Caco-2 (cell line): ENCODE measurements around the gene PTMA. TPM values are rescaled to one million over a fixed set of nuclear protein-coding genes. Genes with fewer than 3 reads are reported as not detected.

ENCODE experiments used
- BruUV-seq: library from RNA; stranded (reverse); fragments of 400-500 nt; replicated peaks from 2 replicates; lab custom pipeline; 2021; lab: Mats Ljungman, UMichigan
- CTCF ChIA-PET: fragments of 300-600 bp; sonication (Branson Sonifier 250); formaldehyde crosslinking; loops from one replicate; lab custom pipeline; 2022; ENCODE audit warnings: antibody characterized with exemption; lab: Charles Lee
- POLR2A ChIA-PET: fragments of 300-600 bp; sonication (Branson Sonifier 250); formaldehyde crosslinking; loops from one replicate; lab custom pipeline; 2022; ENCODE audit warnings: antibody characterized with exemption; lab: Charles Lee
- DNase-seq, 2 experiments: peaks; one replicate each; pipeline versions ENCODE4 v3.0.0 to v3.0.0-alpha.2; 2020 to 2022
- H3K27me3 ChIP-seq: replicated peaks from 2 replicates; pipeline ENCODE4 v1.6.0; 2011; ENCODE audit warnings: low read length; ENCODE audit not compliant: control insufficient read depth, insufficient read depth
- H3K36me3 ChIP-seq: 2 replicates; pipeline ENCODE4 v1.5.1; 2011; ENCODE audit warnings: low read length; ENCODE audit not compliant: control insufficient read depth, insufficient read depth
- H3K4me1 ChIP-seq: fragments of 250-450 bp; sonication (Bioruptor Pico); 2 replicates; pipeline ENCODE4 v1.5.1; 2020; ENCODE audit warnings: mild to moderate bottlenecking
- H3K4me3 ChIP-seq: 2 replicates; pipeline ENCODE4 v1.5.1; 2011; ENCODE audit warnings: low read depth, mild to moderate bottlenecking, control low read depth, low read length
- H3K9me3 ChIP-seq: fragments of 250-450 bp; sonication (Bioruptor Pico); 2 replicates; pipeline ENCODE4 v1.5.1; 2020; ENCODE audit warnings: mild to moderate bottlenecking, moderate library complexity
- H3K27ac Mint-ChIP-seq: one replicate; pipeline ENCODE4 v1.8.0; 2022; ENCODE audit warnings: mixed read lengths; ENCODE audit not compliant: unreplicated experiment
- H3K27me3 Mint-ChIP-seq: one replicate; pipeline ENCODE4 v1.8.0; 2022; ENCODE audit warnings: mixed read lengths; ENCODE audit not compliant: insufficient read depth, unreplicated experiment
- H3K36me3 Mint-ChIP-seq: one replicate; pipeline ENCODE4 v1.8.0; 2022; ENCODE audit warnings: mild to moderate bottlenecking, mixed read lengths; ENCODE audit not compliant: insufficient read depth, unreplicated experiment
- H3K4me1 Mint-ChIP-seq: one replicate; pipeline ENCODE4 v1.8.0; 2022; ENCODE audit warnings: low read depth, mixed read lengths; ENCODE audit not compliant: unreplicated experiment
- H3K4me3 Mint-ChIP-seq: one replicate; pipeline ENCODE4 v1.8.0; 2022; ENCODE audit warnings: mild to moderate bottlenecking, moderate library complexity, mixed read lengths; ENCODE audit not compliant: unreplicated experiment
- H3K9me3 Mint-ChIP-seq: one replicate; pipeline ENCODE4 v1.8.0; 2022; ENCODE audit warnings: mixed read lengths; ENCODE audit not compliant: unreplicated experiment
- CTCF ChIP-seq, 2 experiments: fragments of 200-600 bp in 1 of 2; IDR thresholded peaks; 1 replicate in 1 of 2; 2 replicates in 1 of 2; pipeline versions ENCODE4 v1.5.1 to v1.8.0; 2011 to 2022; ENCODE audit warnings: antibody characterized with exemption in 1 of 2, control low read depth in 1 of 2, inconsistent platforms in 1 of 2, low read depth in 1 of 2, low read length in 1 of 2, mild to moderate bottlenecking in 1 of 2, moderate library complexity in 1 of 2; ENCODE audit not compliant: insufficient read depth in 1 of 2, severe bottlenecking in 1 of 2, unreplicated experiment in 1 of 2
- intact Hi-C: fragments of 100-400 bp; cut with micrococcal nuclease; formaldehyde crosslinking; loops from one replicate; pipeline ENCODE4 v1.10.0; 2022; ENCODE audit not compliant: unreplicated experiment
- total RNA-seq: library from RNA; stranded (reverse); gene quantifications from 2 replicates; pipeline ENCODE4 v1.2.3, GENCODE V29; 2022

Gene PTMA
- total RNA-seq, 1 experiment from 2014 or later: 669 TPM

- no peaks in the 10 kb centered on the region for H3K36me3 ChIP-seq
- peak overlapping the region; percentile 81 for H3K4me3 Mint-ChIP-seq
- peaks cover 16% of the 10 kb centered on the region for H3K4me1 Mint-ChIP-seq
- H3K27me3 ChIP-seq: no peaks in the 10 kb centered on the region
- DNase-seq: peak; percentile 91 to 94
- H3K27me3 Mint-ChIP-seq: no peaks in the 10 kb centered on the region
- ChIA-PET CTCF (interaction anchor here (1.2 to 2.9 kb wide), 3 partner anchors 26 to 68 kb away, joined by 5 to 25 read pairs (median 9); no protein-coding TSS in a partner anchor), POLR2A (interaction anchor here (0.6 to 1.6 kb wide), 6 partner anchors 14 to 217 kb away, joined by 3 to 20 read pairs (median 4); partner anchors contain the start of genes NCL and PTMA)
- no peaks in the 10 kb centered on the region for H3K9me3 ChIP-seq
- no peak for TF ChIP-seq CTCF (IDR thresholded peaks at IDR 0.05; ENCODE audit: insufficient read depth in 1 of 2, low read depth in 1 of 2, low read length in 1 of 2, severe bottlenecking in 1 of 2, unreplicated experiment in 1 of 2)
- intact Hi-C loops: loop anchor here (1.0 kb wide), 3 partner anchors 19 to 34 kb away; no protein-coding TSS in a partner anchor
- peaks cover 19% of the 10 kb centered on the region for H3K36me3 Mint-ChIP-seq
- peak overlapping the region; percentile 93 for H3K27ac Mint-ChIP-seq
- no peaks in the 10 kb centered on the region for H3K9me3 Mint-ChIP-seq
- peaks cover 25% of the 10 kb centered on the region for H3K4me1 ChIP-seq
- H3K4me3 ChIP-seq: peak overlapping the region; percentile 67
- BruUV-seq: TSS peak; percentile 77
Measured at GRCh38 chr2:231680992-231681852, 27.1 kb upstream of the PTMA start.

- Mint-ChIP-seq H3K9me3 (no peaks in the 10 kb centered on the region), H3K4me3 (peak overlapping the region; percentile 79), H3K27me3 (no peaks in the 10 kb centered on the region), H3K4me1 (peaks cover 13% of the 10 kb centered on the region), H3K36me3 (peaks cover 19% of the 10 kb centered on the region), H3K27ac (peak overlapping the region; percentile 93)
- Histone ChIP-seq H3K4me3 (no peak overlapping the region), H3K36me3 (no peaks in the 10 kb centered on the region), H3K9me3 (no peaks in the 10 kb centered on the region), H3K4me1 (peaks cover 31% of the 10 kb centered on the region), H3K27me3 (no peaks in the 10 kb centered on the region)
- intact Hi-C loops: no loop called here
- no TSS peak for BruUV-seq
- TF ChIP-seq CTCF (IDR thresholded peaks at IDR 0.05; ENCODE audit: insufficient read depth in 1 of 2, low read depth in 1 of 2, low read length in 1 of 2, severe bottlenecking in 1 of 2, unreplicated experiment in 1 of 2): no peak
- ChIA-PET POLR2A (no interaction called here), CTCF (no interaction called here)
- no peak for DNase-seq
Measured at GRCh38 chr2:231682603-231683291, 25.6 kb upstream of the PTMA start.
